ENCODE data around the gene CRHR2. TPM values are rescaled to one million over a fixed set of nuclear protein-coding genes. Genes with fewer than 3 reads are reported as not detected.

Gene CRHR2
- total and polyA plus RNA-seq, 7 donors: under 0.01 TPM; not detected in 6

DNA sequence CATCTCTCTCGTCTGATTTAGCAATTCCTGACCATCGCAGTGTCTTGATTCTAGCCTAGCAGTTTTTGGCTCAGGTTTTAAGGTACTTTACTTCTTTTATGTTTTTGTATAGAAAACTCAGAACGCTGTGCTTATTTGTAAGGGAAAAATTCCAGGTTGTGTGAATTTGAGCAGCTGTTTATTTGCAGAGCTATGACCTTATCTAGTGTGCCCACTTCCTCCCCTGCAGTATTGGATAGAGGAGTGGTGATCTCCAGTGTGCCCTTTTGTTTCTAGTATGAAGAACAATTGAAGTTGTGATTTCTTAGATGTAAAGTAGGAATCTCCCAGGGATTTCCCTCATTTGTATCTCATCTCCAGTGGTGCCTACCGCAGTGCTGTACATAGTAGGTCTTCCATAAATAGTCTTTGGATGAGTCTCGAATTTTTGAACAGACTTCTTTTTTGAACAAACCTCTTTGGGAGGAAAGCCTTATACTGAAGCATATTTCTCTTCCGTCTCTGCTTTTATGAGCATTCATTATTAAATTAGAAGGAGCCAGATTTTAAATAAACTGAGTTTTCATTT lies 47.5 kb downstream of the CRHR2 start:
- H3K36me3 ChIP-seq: peaks cover 5 to 63% (median 33%) of the 10 kb centered on the region in 4 donors

DNA sequence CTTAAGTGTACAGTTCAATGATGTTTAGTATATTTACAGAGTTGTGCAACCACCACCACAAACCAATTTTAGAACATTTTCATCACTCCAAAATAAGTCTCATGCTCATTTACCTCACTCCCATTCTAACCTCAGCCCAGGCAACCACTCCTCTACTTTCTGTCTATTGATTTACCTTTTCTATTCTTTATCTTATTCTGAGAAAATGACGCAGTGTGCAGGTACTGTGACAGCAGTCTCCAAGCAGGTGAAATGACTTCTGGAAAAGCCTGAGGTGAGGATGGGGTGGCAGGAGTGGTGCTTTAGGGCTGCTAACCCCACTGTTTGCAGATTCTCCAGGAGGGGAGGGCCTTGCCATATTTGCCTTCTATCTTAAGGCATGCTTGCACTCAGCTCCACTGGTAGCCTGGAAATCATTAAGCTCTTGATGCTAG lies 48.0 kb downstream of the CRHR2 start:
- no peaks in the 10 kb centered on the region for H3K9me3 ChIP-seq
- no peak overlapping the region for H3K27ac ChIP-seq
- peaks cover 5 to 69% (median 37%) of the 10 kb centered on the region in 4 donors for H3K36me3 ChIP-seq
- intact Hi-C loops (cut with DNase I): no loop called here
- no peak overlapping the region for H3K4me3 ChIP-seq
- no peaks in the 10 kb centered on the region for H3K27me3 ChIP-seq
- 90 to 97% methylated on average over 1 of the region's 1 CpG for WGBS, 2 donors
- no peak for DNase-seq
- TF ChIP-seq, protein P1, sequence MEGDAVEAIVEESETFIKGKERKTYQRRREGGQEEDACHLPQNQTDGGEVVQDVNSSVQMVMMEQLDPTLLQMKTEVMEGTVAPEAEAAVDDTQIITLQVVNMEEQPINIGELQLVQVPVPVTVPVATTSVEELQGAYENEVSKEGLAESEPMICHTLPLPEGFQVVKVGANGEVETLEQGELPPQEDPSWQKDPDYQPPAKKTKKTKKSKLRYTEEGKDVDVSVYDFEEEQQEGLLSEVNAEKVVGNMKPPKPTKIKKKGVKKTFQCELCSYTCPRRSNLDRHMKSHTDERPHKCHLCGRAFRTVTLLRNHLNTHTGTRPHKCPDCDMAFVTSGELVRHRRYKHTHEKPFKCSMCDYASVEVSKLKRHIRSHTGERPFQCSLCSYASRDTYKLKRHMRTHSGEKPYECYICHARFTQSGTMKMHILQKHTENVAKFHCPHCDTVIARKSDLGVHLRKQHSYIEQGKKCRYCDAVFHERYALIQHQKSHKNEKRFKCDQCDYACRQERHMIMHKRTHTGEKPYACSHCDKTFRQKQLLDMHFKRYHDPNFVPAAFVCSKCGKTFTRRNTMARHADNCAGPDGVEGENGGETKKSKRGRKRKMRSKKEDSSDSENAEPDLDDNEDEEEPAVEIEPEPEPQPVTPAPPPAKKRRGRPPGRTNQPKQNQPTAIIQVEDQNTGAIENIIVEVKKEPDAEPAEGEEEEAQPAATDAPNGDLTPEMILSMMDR (IDR thresholded peaks at IDR 0.05): no peak
- H3K4me1 ChIP-seq: no peaks in the 10 kb centered on the region

More for the DNA sequence above, 47.5 kb downstream of the CRHR2 start:
- intact Hi-C loops (cut with DNase I): no loop called here
- TF ChIP-seq POLR2AphosphoS5 (IDR thresholded peaks at IDR 0.05): no peak
- WGBS, 2 donors: 77 to 91% methylated on average over 6 of the region's 6 CpGs
- DNase-seq: no peak
- no peaks in the 10 kb centered on the region for H3K4me1 ChIP-seq
- no peak overlapping the region for H3K4me3 ChIP-seq
- no peaks in the 10 kb centered on the region for H3K9me3 ChIP-seq
- H3K27me3 ChIP-seq: no peaks in the 10 kb centered on the region
- H3K27ac ChIP-seq: no peak overlapping the region

- TF ChIP-seq EP300 (IDR thresholded peaks at IDR 0.05): no peak
- H3K9me3 ChIP-seq: no peaks in the 10 kb centered on the region
- H3K36me3 ChIP-seq: peaks cover 5 to 78% (median 41%) of the 10 kb centered on the region in 4 donors
- no peak overlapping the region for H3K4me3 ChIP-seq
- intact Hi-C loops (cut with DNase I): no loop called here
- no peaks in the 10 kb centered on the region for H3K4me1 ChIP-seq
- no peaks in the 10 kb centered on the region for H3K27me3 ChIP-seq
- H3K27ac ChIP-seq: no peak overlapping the region
- DNase-seq: no peak
- WGBS, 2 donors: 85 to 94% methylated on average over 3 of the region's 3 CpGs
Observed at GRCh38 chr7:30633223-30633622, 49.0 kb downstream of the CRHR2 start.

DNA sequence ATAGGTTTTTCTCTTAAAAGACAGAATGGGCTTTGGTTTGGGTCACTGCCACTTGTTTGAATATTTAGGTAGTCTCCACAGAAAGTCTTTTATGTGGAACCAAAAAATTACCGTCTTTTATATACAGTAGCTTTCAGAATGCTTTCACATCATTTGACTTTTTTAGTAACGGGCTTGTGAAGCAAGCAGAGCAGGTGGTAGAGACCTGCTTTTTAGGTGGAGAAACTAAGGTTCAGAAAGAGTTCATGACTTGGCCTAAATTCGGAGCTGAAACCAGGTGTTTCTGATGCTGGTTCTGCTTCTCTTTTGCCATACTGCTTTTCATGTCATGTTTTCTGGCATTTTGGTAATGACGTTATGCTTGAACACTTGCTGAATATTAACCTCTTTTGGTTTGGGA lies 51.3 kb downstream of the CRHR2 start:
- TF ChIP-seq POLR2AphosphoS5 (IDR thresholded peaks at IDR 0.05) (no peak), EP300 (IDR thresholded peaks at IDR 0.05) (no peak), POLR2A (IDR thresholded peaks at IDR 0.05) (no peak)
- TF ChIP-seq, protein P1 (IDR thresholded peaks at IDR 0.05): no peak
- WGBS, 2 donors: 90 to 95% methylated on average over 4 of the region's 4 CpGs
- no peaks in the 10 kb centered on the region for H3K9me3 ChIP-seq
- DNase-seq: no peak
- no peak overlapping the region for H3K27ac ChIP-seq
- H3K4me3 ChIP-seq: no peak overlapping the region
- H3K27me3 ChIP-seq: no peaks in the 10 kb centered on the region
- H3K4me1 ChIP-seq: no peaks in the 10 kb centered on the region
- peaks cover 5 to 100% (median 50%) of the 10 kb centered on the region in 4 donors for H3K36me3 ChIP-seq
- intact Hi-C loops (cut with DNase I): no loop called here

GRCh38 chr7:30627026-30627425 lies 55.2 kb downstream of the CRHR2 start:
- H3K4me1 ChIP-seq: no peaks in the 10 kb centered on the region
- intact Hi-C loops (cut with DNase I): no loop called here
- TF ChIP-seq EP300 (IDR thresholded peaks at IDR 0.05) (no peak), POLR2AphosphoS5 (IDR thresholded peaks at IDR 0.05) (no peak)
- TF ChIP-seq, protein P1 (IDR thresholded peaks at IDR 0.05): no peak
- no peaks in the 10 kb centered on the region for H3K9me3 ChIP-seq
- peaks cover 5 to 97% (median 46%) of the 10 kb centered on the region in 4 donors for H3K36me3 ChIP-seq
- H3K4me3 ChIP-seq: no peak overlapping the region
- H3K27ac ChIP-seq: no peak overlapping the region
- no peaks in the 10 kb centered on the region for H3K27me3 ChIP-seq
- no peak for DNase-seq
- 91 to 93% methylated on average over 4 of the region's 4 CpGs for WGBS, 2 donors

DNA sequence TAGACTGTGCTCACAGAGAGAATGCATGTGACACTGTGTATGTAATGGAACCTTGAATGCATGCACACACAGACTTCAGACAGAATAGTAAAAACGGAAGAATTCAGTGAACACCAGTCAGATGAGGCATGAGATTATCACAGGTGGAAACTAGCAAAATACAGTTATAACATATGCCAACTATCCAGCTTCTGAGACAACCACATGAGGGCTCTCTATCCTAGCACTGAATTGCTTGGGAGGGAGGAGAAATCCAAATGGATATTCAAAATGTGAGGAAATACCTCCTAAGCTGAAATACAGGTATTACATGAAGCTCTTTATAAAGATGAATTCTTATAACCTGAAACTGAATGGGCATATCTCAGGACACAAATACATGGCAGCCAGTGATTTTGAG lies 57.0 kb downstream of the CRHR2 start:
- WGBS, 2 donors: 89 to 93% methylated on average over 1 of the region's 1 CpG
- H3K27ac ChIP-seq: no peak overlapping the region
- no peaks in the 10 kb centered on the region for H3K27me3 ChIP-seq
- no peaks in the 10 kb centered on the region for H3K4me1 ChIP-seq
- H3K9me3 ChIP-seq: no peaks in the 10 kb centered on the region
- intact Hi-C loops (cut with DNase I): no loop called here
- no peak overlapping the region for H3K4me3 ChIP-seq
- DNase-seq: no peak
- TF ChIP-seq, protein P1 (IDR thresholded peaks at IDR 0.05): no peak
- no peak for TF ChIP-seq POLR2AphosphoS5 (IDR thresholded peaks at IDR 0.05)
- TF ChIP-seq POLR2A (IDR thresholded peaks at IDR 0.05): no peak
- no peak for TF ChIP-seq EP300 (IDR thresholded peaks at IDR 0.05)
- peaks cover 13 to 97% (median 43%) of the 10 kb centered on the region in 4 donors for H3K36me3 ChIP-seq

Data from sigmoid colon (tissue), 7 donors.